ENCODE data around the gene CLASP1.

DNA sequence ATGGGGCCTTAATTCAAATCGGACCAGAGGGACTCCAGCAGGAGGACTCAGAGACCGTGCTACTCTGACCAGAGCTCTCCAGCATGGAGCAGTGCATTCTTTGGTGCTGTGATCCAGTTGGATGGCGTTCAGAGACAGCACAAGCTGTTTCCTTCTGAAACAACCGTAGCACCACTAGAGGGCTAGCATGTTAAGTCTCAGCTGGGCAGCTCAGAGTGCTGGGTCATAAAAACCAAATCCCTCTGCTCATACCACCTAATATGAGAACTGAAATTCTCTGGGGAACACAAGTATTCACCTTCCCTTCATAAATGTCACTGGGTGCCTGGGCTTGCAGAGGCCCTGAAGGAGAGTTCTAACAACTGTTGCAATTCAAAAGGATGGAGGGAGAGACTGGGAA is 266.5 kb downstream of the CLASP1 start:
- TF ChIP-seq, protein P1, sequence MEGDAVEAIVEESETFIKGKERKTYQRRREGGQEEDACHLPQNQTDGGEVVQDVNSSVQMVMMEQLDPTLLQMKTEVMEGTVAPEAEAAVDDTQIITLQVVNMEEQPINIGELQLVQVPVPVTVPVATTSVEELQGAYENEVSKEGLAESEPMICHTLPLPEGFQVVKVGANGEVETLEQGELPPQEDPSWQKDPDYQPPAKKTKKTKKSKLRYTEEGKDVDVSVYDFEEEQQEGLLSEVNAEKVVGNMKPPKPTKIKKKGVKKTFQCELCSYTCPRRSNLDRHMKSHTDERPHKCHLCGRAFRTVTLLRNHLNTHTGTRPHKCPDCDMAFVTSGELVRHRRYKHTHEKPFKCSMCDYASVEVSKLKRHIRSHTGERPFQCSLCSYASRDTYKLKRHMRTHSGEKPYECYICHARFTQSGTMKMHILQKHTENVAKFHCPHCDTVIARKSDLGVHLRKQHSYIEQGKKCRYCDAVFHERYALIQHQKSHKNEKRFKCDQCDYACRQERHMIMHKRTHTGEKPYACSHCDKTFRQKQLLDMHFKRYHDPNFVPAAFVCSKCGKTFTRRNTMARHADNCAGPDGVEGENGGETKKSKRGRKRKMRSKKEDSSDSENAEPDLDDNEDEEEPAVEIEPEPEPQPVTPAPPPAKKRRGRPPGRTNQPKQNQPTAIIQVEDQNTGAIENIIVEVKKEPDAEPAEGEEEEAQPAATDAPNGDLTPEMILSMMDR (IDR thresholded peaks at IDR 0.05): no peak
- no peak for TF ChIP-seq POLR2A (IDR thresholded peaks at IDR 0.05)
